ENCODE results near the gene CPEB4. TPM values are rescaled to one million over a fixed set of nuclear protein-coding genes. Genes with fewer than 3 reads are reported as not detected.

The CPEB4 gene
- total and polyA plus RNA-seq, 4 donors = 46.2 to 98.7 (median 59.9) TPM

DNA sequence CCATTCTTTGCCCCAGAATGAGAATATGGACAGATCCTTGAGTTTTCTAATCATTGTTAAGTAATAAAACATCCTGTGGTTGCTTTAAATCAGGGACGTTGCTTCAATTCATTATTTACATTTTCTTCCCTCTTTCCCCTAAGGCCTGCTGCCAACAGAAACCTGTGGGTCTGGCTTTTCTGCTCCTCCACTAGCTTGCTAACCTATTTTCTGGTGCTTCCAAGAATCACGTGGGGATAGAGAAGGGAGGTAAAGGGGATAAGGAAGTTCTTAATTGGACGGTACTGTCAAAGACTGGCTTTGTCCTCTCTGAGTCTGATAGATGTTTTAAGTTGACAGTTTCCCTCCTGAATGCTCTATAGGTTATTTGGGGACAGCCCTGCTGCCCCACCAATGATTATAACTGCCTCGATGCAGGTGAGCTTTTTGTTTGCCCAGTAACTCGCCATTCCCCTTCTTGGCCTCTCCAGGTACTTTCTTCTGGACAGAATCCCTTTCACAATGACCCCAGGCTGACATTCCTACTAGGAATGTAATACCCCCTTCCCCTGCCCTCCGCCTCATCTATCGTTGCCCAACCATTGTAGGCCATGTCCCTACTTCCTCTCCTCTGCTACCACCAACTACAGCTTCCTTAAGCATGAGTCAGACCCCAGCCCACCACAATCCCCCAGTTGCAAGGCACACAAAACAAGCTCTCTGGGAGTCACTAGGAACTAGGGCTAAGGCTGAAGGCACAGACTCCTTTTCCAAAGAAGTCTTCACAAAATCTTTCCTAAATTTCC lies 19.9 kb upstream of the CPEB4 start:
- H3K27ac ChIP-seq (ENCODE audit: low read depth, low read length) = no peak overlapping the region
- H3K9me3 ChIP-seq (ENCODE audit: control insufficient read depth, insufficient read depth, low read length) = no peaks in the 10 kb centered on the region
- no peaks in the 10 kb centered on the region for H3K27me3 ChIP-seq (ENCODE audit: control insufficient read depth, insufficient read depth, low read length)
- H3K4me1 ChIP-seq (ENCODE audit: control insufficient read depth, insufficient read depth, low read length) = peaks cover 48% of the 10 kb centered on the region
- H3K4me3 ChIP-seq (ENCODE audit: low read depth, low read length) = no peak overlapping the region
- WGBS (ENCODE audit: insufficient coverage) = 75% methylated on average over 6 of the region's 7 CpGs
- no peak for DNase-seq (ENCODE audit: low read depth in 4 of 6, low spot score in 6 of 6)
- no peaks in the 10 kb centered on the region for H3K36me3 ChIP-seq (ENCODE audit: control insufficient read depth, insufficient read depth, low read length)

- Histone ChIP-seq H3K36me3 (ENCODE audit: control insufficient read depth, insufficient read depth, low read length) (no peaks in the 10 kb centered on the region), H3K27me3 (ENCODE audit: control insufficient read depth, insufficient read depth, low read length) (no peaks in the 10 kb centered on the region), H3K4me1 (ENCODE audit: control insufficient read depth, insufficient read depth, low read length) (peaks cover 44% of the 10 kb centered on the region), H3K9me3 (ENCODE audit: control insufficient read depth, insufficient read depth, low read length) (no peaks in the 10 kb centered on the region), H3K4me3 (ENCODE audit: low read depth, low read length) (no peak overlapping the region), H3K27ac (ENCODE audit: low read depth, low read length) (peak overlapping the region; percentile 78)
- peak in 2 of 6 donors; percentile 77 to 85 for DNase-seq (ENCODE audit: low read depth in 4 of 6, low spot score in 6 of 6)
- 20% methylated on average over 4 of the region's 4 CpGs for WGBS (ENCODE audit: insufficient coverage)
These were observed 18.8 kb upstream of the CPEB4 start for GRCh38 chr5:173869316-173869715.

GRCh38 chr5:173872957-173873305 lies 15.2 kb upstream of the CPEB4 start:
- 91% methylated on average over 7 of the region's 9 CpGs for WGBS (ENCODE audit: insufficient coverage)
- Histone ChIP-seq H3K4me3 (ENCODE audit: low read depth, low read length) (no peak overlapping the region), H3K36me3 (ENCODE audit: control insufficient read depth, insufficient read depth, low read length) (no peaks in the 10 kb centered on the region), H3K9me3 (ENCODE audit: control insufficient read depth, insufficient read depth, low read length) (no peaks in the 10 kb centered on the region), H3K27me3 (ENCODE audit: control insufficient read depth, insufficient read depth, low read length) (no peaks in the 10 kb centered on the region), H3K4me1 (ENCODE audit: control insufficient read depth, insufficient read depth, low read length) (peaks cover 27% of the 10 kb centered on the region), H3K27ac (ENCODE audit: low read depth, low read length) (no peak overlapping the region)
- DNase-seq (ENCODE audit: low read depth in 4 of 6, low spot score in 6 of 6) = no peak

- Histone ChIP-seq H3K27ac (ENCODE audit: low read depth, low read length) (no peak overlapping the region), H3K4me3 (ENCODE audit: low read depth, low read length) (no peak overlapping the region), H3K27me3 (ENCODE audit: control insufficient read depth, insufficient read depth, low read length) (no peaks in the 10 kb centered on the region), H3K36me3 (ENCODE audit: control insufficient read depth, insufficient read depth, low read length) (no peaks in the 10 kb centered on the region), H3K4me1 (ENCODE audit: control insufficient read depth, insufficient read depth, low read length) (peaks cover 25% of the 10 kb centered on the region), H3K9me3 (ENCODE audit: control insufficient read depth, insufficient read depth, low read length) (no peaks in the 10 kb centered on the region)
- no CpG with 5 or more reads among the region's 4 CpGs for WGBS (ENCODE audit: insufficient coverage)
- DNase-seq (ENCODE audit: low read depth in 4 of 6, low spot score in 6 of 6) = no peak
These were observed 14.7 kb upstream of the CPEB4 start for GRCh38 chr5:173873306-173873922.

DNA sequence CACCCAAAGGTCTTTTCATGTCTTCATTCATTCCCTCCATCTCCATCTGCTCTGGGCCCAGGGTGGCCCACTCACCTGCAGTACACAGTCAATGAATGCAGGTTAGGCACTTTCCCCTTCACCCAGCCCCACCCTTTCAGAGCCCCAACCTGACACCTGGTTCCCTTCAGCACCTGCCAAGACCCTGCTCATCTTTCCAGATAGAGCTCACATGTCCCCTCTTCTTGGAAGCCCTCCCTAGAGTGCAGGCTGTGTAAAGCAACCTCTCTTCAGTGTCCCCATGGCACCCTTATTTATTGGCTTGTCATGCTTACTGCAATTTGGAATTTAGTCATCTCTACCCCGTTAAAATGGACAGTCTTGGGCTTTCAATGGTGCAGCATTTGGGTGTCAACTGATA lies 13.0 kb upstream of the CPEB4 start:
- Histone ChIP-seq H3K9me3 (ENCODE audit: control insufficient read depth, insufficient read depth, low read length) (no peaks in the 10 kb centered on the region), H3K27me3 (ENCODE audit: control insufficient read depth, insufficient read depth, low read length) (no peaks in the 10 kb centered on the region), H3K4me1 (ENCODE audit: control insufficient read depth, insufficient read depth, low read length) (peaks cover 10% of the 10 kb centered on the region), H3K36me3 (ENCODE audit: control insufficient read depth, insufficient read depth, low read length) (no peaks in the 10 kb centered on the region), H3K27ac (ENCODE audit: low read depth, low read length) (no peak overlapping the region), H3K4me3 (ENCODE audit: low read depth, low read length) (no peak overlapping the region)
- DNase-seq (ENCODE audit: low read depth in 4 of 6, low spot score in 6 of 6) = no peak
- 71% methylated on average over 1 of the region's 1 CpG for WGBS (ENCODE audit: insufficient coverage)

DNA sequence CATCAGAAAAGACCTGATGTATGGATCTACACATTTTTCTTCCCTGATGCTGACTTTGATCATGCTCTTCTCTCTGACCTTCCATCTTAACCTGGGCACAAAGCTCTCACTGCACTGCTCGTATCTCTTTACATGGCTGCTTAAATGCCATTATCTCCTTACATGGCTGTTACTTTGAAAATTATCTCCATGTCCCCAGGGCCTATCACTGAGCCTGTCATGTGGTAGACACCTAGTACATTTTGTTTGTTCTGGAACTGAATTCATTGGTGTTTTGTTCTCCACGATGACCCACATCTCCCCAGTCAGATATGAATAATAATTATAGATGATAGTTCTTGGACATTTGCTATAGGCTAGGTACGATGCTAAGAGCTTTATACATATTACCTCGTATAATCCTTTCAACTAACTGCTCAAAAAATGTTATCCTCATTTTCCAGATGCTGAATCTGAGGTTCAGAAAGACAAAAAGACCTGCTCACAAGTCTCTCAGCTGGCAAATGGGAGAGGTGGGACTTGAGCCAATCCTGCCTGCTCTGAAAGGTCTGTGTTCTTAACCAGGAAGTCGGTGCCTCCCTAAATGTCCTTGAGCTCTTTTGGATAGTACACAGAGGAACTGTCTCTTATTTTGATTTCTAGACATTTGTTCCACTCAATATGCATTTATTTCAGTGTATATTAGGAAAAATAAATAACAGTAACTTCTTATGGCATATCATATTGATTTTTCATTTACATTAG lies 9.8 kb upstream of the CPEB4 start:
- DNase-seq (ENCODE audit: low read depth in 4 of 6, low spot score in 6 of 6) = peak in 1 of 6 donors; percentile 64

GRCh38 chr5:173880306-173880985 lies 7.7 kb upstream of the CPEB4 start:
- no peaks in the 10 kb centered on the region for H3K27me3 ChIP-seq (ENCODE audit: control insufficient read depth, insufficient read depth, low read length)
- H3K4me1 ChIP-seq (ENCODE audit: control insufficient read depth, insufficient read depth, low read length) = peaks cover 5% of the 10 kb centered on the region
- no peak overlapping the region for H3K4me3 ChIP-seq (ENCODE audit: low read depth, low read length)
- no peak overlapping the region for H3K27ac ChIP-seq (ENCODE audit: low read depth, low read length)
- 80% methylated on average over 1 of the region's 5 CpGs for WGBS (ENCODE audit: insufficient coverage)
- no peaks in the 10 kb centered on the region for H3K9me3 ChIP-seq (ENCODE audit: control insufficient read depth, insufficient read depth, low read length)
- no peak for DNase-seq (ENCODE audit: low read depth in 4 of 6, low spot score in 6 of 6)
- no peaks in the 10 kb centered on the region for H3K36me3 ChIP-seq (ENCODE audit: control insufficient read depth, insufficient read depth, low read length)

More for the DNA sequence above, 9.8 kb upstream of the CPEB4 start:
- no CpG with 5 or more reads among the region's 5 CpGs for WGBS (ENCODE audit: insufficient coverage)
- Histone ChIP-seq H3K4me1 (ENCODE audit: control insufficient read depth, insufficient read depth, low read length) (no peaks in the 10 kb centered on the region), H3K36me3 (ENCODE audit: control insufficient read depth, insufficient read depth, low read length) (no peaks in the 10 kb centered on the region), H3K9me3 (ENCODE audit: control insufficient read depth, insufficient read depth, low read length) (no peaks in the 10 kb centered on the region), H3K27me3 (ENCODE audit: control insufficient read depth, insufficient read depth, low read length) (no peaks in the 10 kb centered on the region), H3K27ac (ENCODE audit: low read depth, low read length) (no peak overlapping the region), H3K4me3 (ENCODE audit: low read depth, low read length) (no peak overlapping the region)

- Histone ChIP-seq H3K4me3 (ENCODE audit: low read depth, low read length) (no peak overlapping the region), H3K36me3 (ENCODE audit: control insufficient read depth, insufficient read depth, low read length) (no peaks in the 10 kb centered on the region), H3K4me1 (ENCODE audit: control insufficient read depth, insufficient read depth, low read length) (peaks cover 6% of the 10 kb centered on the region), H3K9me3 (ENCODE audit: control insufficient read depth, insufficient read depth, low read length) (no peaks in the 10 kb centered on the region), H3K27me3 (ENCODE audit: control insufficient read depth, insufficient read depth, low read length) (no peaks in the 10 kb centered on the region), H3K27ac (ENCODE audit: low read depth, low read length) (no peak overlapping the region)
- WGBS (ENCODE audit: insufficient coverage) = 75% methylated on average over 5 of the region's 6 CpGs
- no peak for DNase-seq (ENCODE audit: low read depth in 4 of 6, low spot score in 6 of 6)
These were observed 6.2 kb upstream of the CPEB4 start for GRCh38 chr5:173881811-173882575.

GRCh38 chr5:173882632-173883031 lies 5.5 kb upstream of the CPEB4 start:
- Histone ChIP-seq H3K4me3 (ENCODE audit: low read depth, low read length) (no peak overlapping the region), H3K27ac (ENCODE audit: low read depth, low read length) (no peak overlapping the region), H3K36me3 (ENCODE audit: control insufficient read depth, insufficient read depth, low read length) (no peaks in the 10 kb centered on the region), H3K4me1 (ENCODE audit: control insufficient read depth, insufficient read depth, low read length) (peaks cover 10% of the 10 kb centered on the region), H3K9me3 (ENCODE audit: control insufficient read depth, insufficient read depth, low read length) (no peaks in the 10 kb centered on the region), H3K27me3 (ENCODE audit: control insufficient read depth, insufficient read depth, low read length) (no peaks in the 10 kb centered on the region)
- DNase-seq (ENCODE audit: low read depth in 4 of 6, low spot score in 6 of 6) = no peak
